Fibroblast of peridontal ligament (primary cell): ENCODE data around the gene ACSL3.
A peak's percentile ranks its signal among the peaks of the same experiment; 100 is the strongest.
"Not testable (repeated sequence)": the region's sequence is repeated elsewhere in the genome, so short reads cannot be mapped to it uniquely, and the experiment has no call there.

Experiments used
- DNase-seq: peaks from one replicate; pipeline ENCODE4 v3.0.0-alpha.2; 2010; ENCODE audit errors: extremely low read depth

ACSL3 gene

DNA sequence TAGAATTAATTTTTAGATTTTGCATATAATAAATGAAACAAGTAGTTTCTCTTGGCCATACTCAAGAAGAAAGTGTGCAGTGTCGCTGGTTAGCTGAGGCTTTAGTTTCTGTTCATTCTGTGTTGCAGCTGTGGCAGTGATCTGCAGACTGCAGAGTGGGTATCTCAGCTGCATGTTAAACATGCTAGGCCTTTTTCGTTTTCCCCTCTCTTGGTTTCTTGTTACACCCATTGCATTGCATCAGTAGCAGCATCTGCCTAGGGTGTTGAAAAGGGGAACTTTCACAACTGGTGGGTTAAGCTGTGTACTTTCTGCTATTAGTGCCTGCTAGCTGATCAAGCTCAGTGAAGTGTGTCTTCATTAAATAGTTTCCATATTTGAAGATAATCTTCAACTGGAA lies 51.3 kb downstream of the ACSL3 start:
- DNase-seq, result peak; percentile 79

GRCh38 chr2:222912776-222913175 lies 51.9 kb downstream of the ACSL3 start:
- DNase-seq, result no peak

DNA sequence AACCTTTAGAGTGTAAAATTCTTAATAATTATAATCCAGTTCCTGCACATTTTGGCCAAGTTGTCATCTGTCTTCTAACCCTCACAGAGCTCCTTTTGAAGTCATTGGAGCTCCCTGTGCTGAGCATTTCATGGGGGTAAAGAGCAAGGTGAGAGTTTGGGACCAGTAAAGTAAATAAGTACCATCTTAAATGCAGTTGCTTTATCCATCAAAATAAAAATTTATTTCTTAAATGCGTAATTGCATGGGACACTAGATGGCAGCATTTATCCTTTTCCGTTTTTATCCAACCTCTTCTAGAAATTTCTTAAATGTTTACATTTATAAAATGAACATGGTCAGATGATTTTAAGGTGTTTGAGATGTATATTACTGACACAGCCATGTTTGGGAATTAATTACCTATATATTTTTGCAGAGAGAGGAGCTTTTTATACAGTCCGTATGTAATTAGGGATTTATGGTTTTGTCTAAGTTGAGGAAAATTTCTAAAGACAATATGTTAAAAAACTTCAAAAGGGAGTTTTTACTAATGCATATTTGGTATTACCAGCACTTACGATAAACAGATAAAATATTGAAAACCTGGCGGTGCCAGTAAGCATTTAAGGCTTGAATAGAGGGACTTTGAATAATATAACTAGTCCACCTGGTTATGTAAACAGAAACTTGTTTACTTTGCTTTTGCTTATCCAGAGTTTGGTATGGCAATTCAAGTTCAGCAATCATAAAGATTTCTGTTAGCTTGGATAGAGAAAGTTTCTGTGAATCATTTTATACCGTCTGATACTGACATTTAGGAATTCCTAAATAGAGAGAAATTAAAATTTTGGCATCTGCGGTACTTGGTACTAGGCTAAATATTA lies 54.5 kb downstream of the ACSL3 start:
- DNase-seq, result peak; percentile 71

- peak; percentile 53 for DNase-seq
Observed at GRCh38 chr2:222916229-222917197, 55.7 kb downstream of the ACSL3 start.

GRCh38 chr2:222917212-222917611 lies 56.4 kb downstream of the ACSL3 start:
- DNase-seq, result not testable (repeated sequence)

- DNase-seq, result peak; percentile 94
Observed at GRCh38 chr2:222919841-222920526, 59.1 kb downstream of the ACSL3 start.

DNA sequence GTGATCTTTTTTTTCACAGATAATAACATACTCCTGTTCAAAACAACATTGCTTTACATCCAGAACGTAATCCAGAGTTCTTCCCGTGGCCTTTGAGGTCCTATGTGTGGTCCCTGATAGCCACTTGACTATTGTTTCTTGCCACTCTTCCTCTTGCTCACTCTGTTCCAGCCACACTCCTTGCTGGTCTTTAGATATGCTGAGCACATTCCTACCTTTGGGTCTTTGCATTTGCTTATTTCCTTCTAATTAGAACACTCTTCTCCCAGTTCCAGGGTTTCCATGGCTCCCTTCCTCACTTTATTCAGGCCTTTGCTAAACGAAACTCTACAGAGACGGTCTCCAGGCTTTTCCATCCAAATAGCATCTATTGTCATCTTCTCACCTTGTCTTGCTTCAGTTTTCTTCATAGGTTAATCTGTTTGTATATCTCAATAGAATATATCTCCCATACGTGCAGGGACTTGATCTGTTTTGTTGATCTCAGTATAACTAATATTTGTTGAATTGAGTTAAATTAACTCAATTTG lies 59.9 kb downstream of the ACSL3 start:
- DNase-seq, result no peak

DNA sequence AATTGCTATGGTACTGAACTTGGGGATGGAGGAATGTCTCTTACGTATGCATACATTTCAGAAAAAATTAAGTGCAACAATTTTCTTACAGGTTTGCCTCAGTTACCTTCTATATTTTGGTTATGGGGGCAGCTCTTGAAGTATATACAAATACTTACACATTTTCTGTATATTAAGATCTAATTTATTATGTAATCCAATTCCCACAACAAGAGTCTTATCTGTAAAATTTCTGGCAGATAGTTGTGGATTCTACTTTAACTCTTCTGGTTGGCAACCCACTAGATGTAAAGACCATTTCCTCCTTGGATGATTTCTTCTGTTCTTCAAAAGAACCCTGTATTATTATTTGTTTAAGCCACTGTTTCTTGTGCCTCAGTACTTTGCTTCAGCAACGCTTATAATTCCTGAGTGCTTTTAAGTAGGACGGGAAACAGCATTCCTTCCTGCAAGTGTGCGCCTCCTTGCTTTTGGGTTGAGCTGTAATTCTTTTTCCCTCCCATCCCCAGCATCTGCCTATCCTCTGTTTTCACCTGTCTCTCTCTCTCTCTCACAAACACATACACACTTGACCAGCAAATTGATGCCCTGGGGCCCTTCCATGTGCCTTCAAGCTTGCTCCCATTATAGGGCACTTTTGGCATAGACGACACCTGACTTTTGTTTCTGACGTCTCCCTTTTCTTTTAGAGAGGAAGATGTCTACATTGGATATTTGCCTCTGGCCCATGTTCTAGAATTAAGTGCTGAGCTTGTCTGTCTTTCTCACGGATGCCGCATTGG lies 61.4 kb downstream of the ACSL3 start:
- DNase-seq, result no peak

DNA sequence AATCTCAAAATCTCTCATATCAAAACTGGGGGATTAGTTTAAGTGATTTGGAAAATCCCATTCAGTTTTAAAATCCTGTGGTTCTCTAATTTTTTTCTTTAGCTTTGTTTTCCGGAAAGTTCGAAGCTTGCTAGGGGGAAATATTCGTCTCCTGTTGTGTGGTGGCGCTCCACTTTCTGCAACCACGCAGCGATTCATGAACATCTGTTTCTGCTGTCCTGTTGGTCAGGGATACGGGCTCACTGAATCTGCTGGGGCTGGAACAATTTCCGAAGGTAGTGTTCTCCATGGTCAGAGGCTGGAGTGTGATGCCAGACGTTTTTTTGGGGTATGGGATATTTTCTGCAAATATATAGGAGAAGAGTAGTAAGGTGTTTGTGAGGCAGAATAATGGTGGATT lies 66.1 kb downstream of the ACSL3 start:
- no peak for DNase-seq

- no peak for DNase-seq
Observed at GRCh38 chr2:222927600-222927999, 66.8 kb downstream of the ACSL3 start.

DNA sequence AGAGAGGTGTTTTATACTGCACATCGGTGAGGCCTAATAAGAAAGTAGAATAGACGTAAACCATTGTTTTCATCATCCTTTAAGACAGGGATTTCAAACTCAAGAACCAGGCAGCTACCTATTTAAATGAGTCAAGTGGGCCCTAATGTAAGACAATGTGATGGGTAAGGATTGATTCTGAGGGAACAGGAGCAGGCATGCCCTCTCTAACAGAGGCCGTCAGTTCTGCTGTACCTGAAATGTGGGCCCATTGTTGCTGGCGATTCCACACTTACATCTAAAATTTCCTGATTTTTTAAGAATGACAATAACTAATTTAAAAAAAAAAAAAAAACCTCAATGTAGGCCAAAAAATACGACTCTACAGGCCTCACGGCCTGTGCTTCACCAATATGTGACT lies 67.5 kb downstream of the ACSL3 start:
- DNase-seq, result no peak

GRCh38 chr2:222930862-222931261 lies 70.0 kb downstream of the ACSL3 start:
- DNase-seq, result no peak

DNA sequence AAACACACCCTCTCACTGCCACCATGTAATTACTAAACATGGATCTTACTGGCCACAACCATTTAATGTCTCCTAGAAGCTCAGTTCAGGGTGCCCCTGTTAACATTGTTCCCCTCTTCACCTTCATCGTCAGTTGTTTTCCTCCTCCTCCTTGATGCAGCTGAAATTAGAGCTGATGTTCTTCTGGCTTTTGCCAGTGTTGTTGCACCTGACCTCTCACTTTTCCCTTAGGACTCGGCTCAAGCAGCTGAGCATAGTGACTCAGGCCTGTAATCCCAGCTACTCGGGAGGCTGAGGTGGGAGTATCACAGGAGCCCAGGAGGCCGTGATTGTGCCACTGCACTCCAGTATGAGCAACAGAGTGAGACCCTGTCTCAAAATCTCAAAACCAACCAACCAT lies 70.8 kb downstream of the ACSL3 start:
- no peak for DNase-seq

DNA sequence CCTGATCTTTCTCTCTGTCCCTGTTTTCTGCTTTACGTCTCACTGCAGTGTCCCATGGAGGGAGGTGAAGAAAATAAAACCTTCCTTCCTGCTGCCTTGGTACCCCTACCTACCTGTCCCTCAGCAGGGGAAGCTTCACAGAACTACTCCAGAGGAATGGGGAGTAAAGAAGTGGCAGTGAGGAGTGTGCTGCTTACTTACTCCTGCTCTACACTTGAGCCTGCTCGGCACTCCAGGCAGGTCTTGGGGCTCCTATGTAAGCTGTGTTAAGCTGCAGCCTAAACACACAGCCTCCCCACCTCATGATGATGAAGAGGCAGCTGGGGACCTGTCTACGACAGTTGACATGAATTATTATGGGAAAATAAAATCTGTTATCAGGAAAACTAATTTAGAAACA lies 72.6 kb downstream of the ACSL3 start:
- no peak for DNase-seq

GRCh38 chr2:222935688-222936298 lies 75.0 kb downstream of the ACSL3 start:
- no peak for DNase-seq

GRCh38 chr2:222936705-222937104 lies 75.9 kb downstream of the ACSL3 start:
- DNase-seq, result no peak

GRCh38 chr2:222938327-222938726 lies 77.5 kb downstream of the ACSL3 start:
- no peak for DNase-seq

DNA sequence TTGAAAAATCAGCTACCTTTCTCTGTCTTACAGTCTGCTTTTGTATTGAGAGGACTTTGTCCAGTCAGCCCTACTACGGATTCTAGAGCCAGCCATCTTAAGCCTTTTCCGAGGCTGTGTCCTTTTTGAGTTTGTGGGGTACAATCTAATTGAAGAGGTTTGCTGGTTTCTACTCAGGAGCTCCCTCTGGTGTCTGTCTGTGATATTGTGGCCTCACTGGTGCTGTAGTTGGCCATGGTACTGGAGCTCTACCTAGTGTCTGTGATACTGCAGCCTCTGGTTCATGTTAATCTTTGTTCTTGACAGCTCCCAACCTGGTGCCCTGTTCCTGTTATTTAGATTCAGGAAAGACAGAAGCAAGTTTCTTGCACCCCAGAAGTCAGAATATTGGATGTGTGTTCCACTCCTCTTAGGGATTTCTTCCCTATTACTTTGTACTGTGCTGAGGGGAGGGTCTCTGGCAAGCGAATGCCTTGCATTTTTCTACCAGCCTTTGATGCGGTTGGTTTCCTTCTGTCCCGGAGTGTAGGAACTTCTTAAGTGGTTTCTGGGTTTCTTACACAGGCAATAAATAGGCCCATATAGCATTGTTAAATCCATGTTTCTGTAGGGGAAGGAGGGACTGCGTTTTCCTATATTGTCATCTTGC lies 78.5 kb downstream of the ACSL3 start:
- peak; percentile 77 for DNase-seq

- no peak for DNase-seq
Observed at GRCh38 chr2:222939979-222940378, 79.1 kb downstream of the ACSL3 start.

DNA sequence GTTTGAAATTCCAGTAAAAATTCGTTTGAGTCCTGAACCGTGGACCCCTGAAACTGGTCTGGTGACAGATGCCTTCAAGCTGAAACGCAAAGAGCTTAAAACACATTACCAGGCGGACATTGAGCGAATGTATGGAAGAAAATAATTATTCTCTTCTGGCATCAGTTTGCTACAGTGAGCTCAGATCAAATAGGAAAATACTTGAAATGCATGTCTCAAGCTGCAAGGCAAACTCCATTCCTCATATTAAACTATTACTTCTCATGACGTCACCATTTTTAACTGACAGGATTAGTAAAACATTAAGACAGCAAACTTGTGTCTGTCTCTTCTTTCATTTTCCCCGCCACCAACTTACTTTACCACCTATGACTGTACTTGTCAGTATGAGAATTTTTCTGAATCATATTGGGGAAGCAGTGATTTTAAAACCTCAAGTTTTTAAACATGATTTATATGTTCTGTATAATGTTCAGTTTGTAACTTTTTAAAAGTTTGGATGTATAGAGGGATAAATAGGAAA lies 80.7 kb downstream of the ACSL3 start:
- no peak for DNase-seq
